ENCODE data around the gene AOAH. TPM values are rescaled to one million over a fixed set of nuclear protein-coding genes. Genes with fewer than 3 reads are reported as not detected.

The AOAH gene
- total and polyA plus RNA-seq, 2 donors (not counting 3 experiments of a cell fraction or from before 2014, with no cell fraction given) = not detected

GRCh38 chr7:36521911-36522310 lies 202.4 kb downstream of the AOAH start:
- H3K36me3 ChIP-seq (ENCODE audit: control insufficient read depth in 2 of 2, extremely low read depth in 1 of 2, insufficient read depth in 2 of 2, low read length in 2 of 2) = no peaks in the 10 kb centered on the region
- CTCF ChIA-PET = interaction anchor here (0.9 kb wide), 1 partner anchor 51 kb away, joined by 3 read pairs; no protein-coding TSS in a partner anchor
- FAIRE-seq (no peak), DNase-seq (ENCODE audit: low read depth, low spot score) (no peak)
- H3K4me3 ChIP-seq (replicated peaks in 1 of 3; ENCODE audit: insufficient read depth in 1 of 3, low read depth in 1 of 3, low read length in 3 of 3) = no peak overlapping the region
- H3K4me1 ChIP-seq (ENCODE audit: control insufficient read depth, extremely low read depth, insufficient read depth, low read length) = peaks cover 6% of the 10 kb centered on the region
- H3K27me3 ChIP-seq (ENCODE audit: control insufficient read depth in 2 of 2, insufficient read depth in 2 of 2, low read length in 2 of 2) = no peaks in the 10 kb centered on the region
- no peak overlapping the region for H3K27ac ChIP-seq (ENCODE audit: insufficient read depth, low read depth, low read length)
- intact Hi-C loops (cut with micrococcal nuclease) = no loop called here
- no peak overlapping the region for H3K9ac ChIP-seq (replicated peaks; ENCODE audit: extremely low read depth, insufficient read depth, low read length)
- H3K9me1 ChIP-seq (replicated peaks; ENCODE audit: control insufficient read depth, extremely low read depth, insufficient read depth, low read length) = no peaks in the 10 kb centered on the region
- BruUV-seq (replicated peaks) = no TSS peak
- H3K9me3 ChIP-seq (replicated peaks; ENCODE audit: control insufficient read depth, insufficient read depth, low read length) = no peaks in the 10 kb centered on the region
- TF ChIP-seq MAX (IDR thresholded peaks at IDR 0.05; ENCODE audit: insufficient read depth, insufficient read length) = no peak
- TF ChIP-seq POLR2AphosphoS5 (IDR thresholded peaks at IDR 0.05; ENCODE audit: insufficient read depth, low read depth, low read length) = no peak
- TF ChIP-seq EZH2 (IDR thresholded peaks at IDR 0.05; ENCODE audit: borderline replicate concordance, low read depth, low read length, severe bottlenecking) = no peak
- TF ChIP-seq POLR2A (IDR thresholded peaks at IDR 0.05; ENCODE audit: low read depth, low read length) = no peak
- no peak for TF ChIP-seq MYC (IDR thresholded peaks at IDR 0.05; ENCODE audit: low read depth, low read length)
- TF ChIP-seq GATA2 (IDR thresholded peaks at IDR 0.05; ENCODE audit: insufficient read depth, insufficient read length, low read depth, low read length) = no peak
- TF ChIP-seq FOS (IDR thresholded peaks at IDR 0.05; ENCODE audit: borderline replicate concordance, insufficient read depth, low read length) = no peak
- no peak for TF ChIP-seq JUN (IDR thresholded peaks at IDR 0.05; ENCODE audit: borderline replicate concordance, insufficient read depth, insufficient read length, low read depth)
- no peak for TF ChIP-seq CTCF (IDR thresholded peaks at IDR 0.05; ENCODE audit: extremely low read depth in 1 of 2, insufficient read depth in 1 of 2, low read depth in 1 of 2, low read length in 2 of 2)
- no peaks in the 10 kb centered on the region for H3K79me2 ChIP-seq (ENCODE audit: control insufficient read depth, insufficient read depth, low read length)
- dilution Hi-C loops (cut with MboI; ENCODE audit: extremely low pct_ligation_motif_present, low sequenced_read_pairs) = no loop called here
- H4K20me1 ChIP-seq (replicated peaks; ENCODE audit: control insufficient read depth, extremely low read depth, insufficient read depth, low read length) = no peaks in the 10 kb centered on the region
- no peak overlapping the region for H2AFZ ChIP-seq (ENCODE audit: low read depth, low read length)
- POLR2A ChIA-PET = no interaction called here
- no peak overlapping the region for H3K4me2 ChIP-seq (ENCODE audit: insufficient read depth, low read length)

Data from endothelial cell of umbilical vein (primary cell).